Activated B cell treated with CpG ODN at 0.5 μM for 24 hours (primary cell): Measurements from ENCODE around the gene MYL4. TPM values are rescaled to one million over a fixed set of nuclear protein-coding genes. Genes with fewer than 3 reads are reported as not detected.

ENCODE experiments used
- ATAC-seq: fragments of 200-7000 bp; cut with Tn5 transposase; one replicate; pipeline ENCODE4 v1.10.0; 2021; ENCODE audit warnings: low read depth, mild to moderate bottlenecking, moderate library complexity
- CTCF ChIA-PET: fragments of 350-600 bp; sonication (Branson Sonifier 250); formaldehyde crosslinking; loops from one replicate; lab custom pipeline; 2021; ENCODE audit warnings: antibody characterized with exemption; lab: Charles Lee
- POLR2A ChIA-PET: fragments of 350-600 bp; sonication (Branson Sonifier 250); formaldehyde crosslinking; loops from one replicate; lab custom pipeline; 2021; ENCODE audit warnings: antibody characterized with exemption; lab: Charles Lee
- DNase-seq: peaks from one replicate; pipeline ENCODE4 v3.0.0; 2022
- H3K27ac Mint-ChIP-seq: one replicate; pipeline ENCODE4 v1.8.0; 2020; ENCODE audit warnings: mixed read lengths
- H3K27me3 Mint-ChIP-seq: one replicate; pipeline ENCODE4 v1.8.0; 2021; ENCODE audit warnings: mixed read lengths
- H3K36me3 Mint-ChIP-seq: one replicate; pipeline ENCODE4 v1.8.0; 2021; ENCODE audit warnings: low read depth, mixed read lengths
- H3K4me1 Mint-ChIP-seq: one replicate; pipeline ENCODE4 v1.8.0; 2021; ENCODE audit warnings: mixed read lengths
- H3K4me3 Mint-ChIP-seq: one replicate; pipeline ENCODE4 v1.8.0; 2020; ENCODE audit warnings: mild to moderate bottlenecking, mixed read lengths
- H3K9me3 Mint-ChIP-seq: one replicate; pipeline ENCODE4 v1.8.0; 2020; ENCODE audit warnings: mixed read lengths
- CTCF ChIP-seq: fragments of 200-600 bp; IDR thresholded peaks from one replicate; pipeline ENCODE4 v1.8.0; 2022; ENCODE audit warnings: antibody characterized with exemption, mild to moderate bottlenecking
- intact Hi-C: fragments of 100-400 bp; cut with micrococcal nuclease; formaldehyde crosslinking; loops from one replicate; pipeline ENCODE4 v1.15.1; 2024
- total RNA-seq: library from RNA; stranded (reverse); gene quantifications from 2 replicates; pipeline ENCODE4 v1.2.3, GENCODE V29; 2022

The MYL4 gene
- total RNA-seq, 1 donor from 2014 or later: not detected

DNA sequence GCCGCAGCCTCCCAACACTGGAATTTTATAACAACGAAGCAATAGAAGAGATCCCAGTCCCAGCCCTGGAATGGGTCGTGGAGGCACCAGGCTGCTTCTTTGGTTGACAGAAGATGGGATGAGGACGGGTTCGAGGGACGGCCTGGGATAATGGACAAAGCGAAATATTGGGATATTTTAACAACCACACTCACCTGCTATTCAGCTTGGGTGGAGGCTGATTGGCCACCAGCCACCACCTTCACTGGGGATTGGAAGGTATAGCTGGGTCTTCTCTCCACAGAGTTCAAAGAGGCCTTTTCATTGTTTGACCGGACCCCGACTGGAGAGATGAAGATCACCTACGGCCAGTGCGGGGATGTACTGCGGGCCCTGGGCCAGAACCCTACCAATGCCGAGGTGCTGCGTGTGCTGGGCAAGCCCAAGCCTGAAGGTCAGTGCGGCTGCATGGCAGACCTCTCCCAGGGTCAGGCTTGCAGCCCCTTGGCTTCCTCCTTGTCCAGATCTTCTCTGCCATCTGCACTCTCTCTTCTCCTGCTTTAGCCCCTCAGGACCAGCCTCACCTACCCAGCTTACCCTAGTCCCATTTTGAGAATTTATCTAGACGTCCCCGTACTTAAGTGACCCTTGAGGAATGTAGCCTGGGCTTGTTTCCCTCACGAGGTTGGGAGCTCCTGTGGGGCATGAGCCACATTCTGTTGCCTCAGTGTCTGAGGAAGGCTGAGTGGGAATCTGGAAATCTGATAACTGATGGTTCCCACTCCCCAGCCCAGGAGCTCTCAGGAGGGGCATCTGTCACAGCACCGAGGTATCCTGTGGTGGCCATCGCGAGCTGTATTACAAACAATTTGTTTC is 10.7 kb downstream of the MYL4 start:
- no peak overlapping the region for H3K27ac Mint-ChIP-seq
- peaks cover 41% of the 10 kb centered on the region for H3K4me1 Mint-ChIP-seq
- ChIA-PET CTCF (interaction anchor here (0.7 to 1.4 kb wide), 6 partner anchors 9 to 279 kb away, joined by 3 to 6 read pairs (median 3); no protein-coding TSS in a partner anchor), POLR2A (interaction anchor here (0.9 to 1.3 kb wide), 3 partner anchors 9 to 104 kb away, joined by 4 to 5 read pairs (median 4); partner anchors contain the start of gene EFCAB13)
- peaks cover 6% of the 10 kb centered on the region for H3K9me3 Mint-ChIP-seq
- DNase-seq (no peak), ATAC-seq (no peak)
- no peak for TF ChIP-seq CTCF
- H3K4me3 Mint-ChIP-seq: no peak overlapping the region
- H3K27me3 Mint-ChIP-seq: no peaks in the 10 kb centered on the region
- no peaks in the 10 kb centered on the region for H3K36me3 Mint-ChIP-seq
- intact Hi-C loops: no loop called here

- DNase-seq (no peak), ATAC-seq (peak; percentile 34)
- H3K27me3 Mint-ChIP-seq: no peaks in the 10 kb centered on the region
- intact Hi-C loops: no loop called here
- TF ChIP-seq CTCF: no peak
- no peak overlapping the region for H3K27ac Mint-ChIP-seq
- H3K4me1 Mint-ChIP-seq: peaks cover 41% of the 10 kb centered on the region
- H3K9me3 Mint-ChIP-seq: peaks cover 6% of the 10 kb centered on the region
- H3K4me3 Mint-ChIP-seq: peak overlapping the region; percentile 11
- ChIA-PET CTCF (interaction anchor here (0.9 to 1.4 kb wide), 6 partner anchors 8 to 279 kb away, joined by 3 to 6 read pairs (median 3); no protein-coding TSS in a partner anchor), POLR2A (interaction anchor here (0.9 to 1.3 kb wide), 5 partner anchors 9 to 103 kb away, joined by 3 to 5 read pairs (median 4); partner anchors contain the start of genes EFCAB13 and MYL4)
- no peaks in the 10 kb centered on the region for H3K36me3 Mint-ChIP-seq
Observed at GRCh38 chr17:47220531-47220999, 11.4 kb downstream of the MYL4 start.

- peaks cover 6% of the 10 kb centered on the region for H3K9me3 Mint-ChIP-seq
- intact Hi-C loops: no loop called here
Observed at GRCh38 chr17:47221154-47221553, 12.0 kb downstream of the MYL4 start.

GRCh38 chr17:47222047-47222446 is 12.9 kb downstream of the MYL4 start:
- ATAC-seq: no peak
- Mint-ChIP-seq H3K27ac (no peak overlapping the region), H3K36me3 (no peaks in the 10 kb centered on the region), H3K27me3 (no peaks in the 10 kb centered on the region), H3K4me1 (peaks cover 38% of the 10 kb centered on the region), H3K4me3 (no peak overlapping the region), H3K9me3 (peaks cover 6% of the 10 kb centered on the region)
- CTCF ChIA-PET: no interaction called here
- no peak for DNase-seq
- POLR2A ChIA-PET: no interaction called here
- intact Hi-C loops: no loop called here
- no peak for TF ChIP-seq CTCF

More at GRCh38 chr17:47221154-47221553, 12.0 kb downstream of the MYL4 start:
- Mint-ChIP-seq H3K4me3 (no peak overlapping the region), H3K4me1 (peaks cover 41% of the 10 kb centered on the region), H3K27me3 (no peaks in the 10 kb centered on the region), H3K36me3 (no peaks in the 10 kb centered on the region), H3K27ac (no peak overlapping the region)
- no peak for TF ChIP-seq CTCF
- ChIA-PET CTCF (interaction anchor here (1.0 to 1.4 kb wide), 5 partner anchors 9 to 280 kb away, joined by 3 to 4 read pairs (median 3); no protein-coding TSS in a partner anchor), POLR2A (interaction anchor here (0.9 to 1.3 kb wide), 3 partner anchors 12 to 31 kb away, joined by 3 to 4 read pairs (median 3); partner anchors contain the start of gene MYL4)
- ATAC-seq: peak; percentile 56
- no peak for DNase-seq

DNA sequence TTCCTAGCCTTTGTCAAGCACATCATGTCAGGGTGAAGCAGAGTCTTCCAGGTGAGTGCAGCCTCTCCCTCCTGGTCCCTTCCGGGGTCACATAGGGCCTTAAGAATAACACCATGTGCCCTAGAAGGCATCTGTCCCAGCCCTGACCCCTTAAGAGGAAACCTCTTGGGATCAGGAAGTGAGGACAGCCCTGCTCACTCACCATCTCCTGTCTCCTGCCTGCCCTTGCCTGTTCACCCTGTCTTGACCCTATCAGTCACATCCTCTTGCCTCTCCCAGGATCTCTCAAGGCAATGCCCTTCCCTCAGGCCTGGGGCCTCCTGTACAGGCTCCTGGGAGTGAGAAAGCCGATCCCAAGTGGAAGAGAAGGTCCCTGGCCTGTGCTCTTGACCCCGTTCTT is 13.9 kb downstream of the MYL4 start:
- H3K36me3 Mint-ChIP-seq: no peaks in the 10 kb centered on the region
- peaks cover 34% of the 10 kb centered on the region for H3K4me1 Mint-ChIP-seq
- no peak overlapping the region for H3K4me3 Mint-ChIP-seq
- ATAC-seq: no peak
- H3K27me3 Mint-ChIP-seq: no peaks in the 10 kb centered on the region
- DNase-seq: no peak
- POLR2A ChIA-PET: no interaction called here
- H3K27ac Mint-ChIP-seq: no peak overlapping the region
- intact Hi-C loops: no loop called here
- CTCF ChIA-PET: no interaction called here
- peaks cover 6% of the 10 kb centered on the region for H3K9me3 Mint-ChIP-seq
- no peak for TF ChIP-seq CTCF
